HG03045 (cell line): Measurements from ENCODE around the gene ZCWPW1.
"Not testable (repeated sequence)": the region's sequence is repeated elsewhere in the genome, so short reads cannot be mapped to it uniquely, and the experiment has no call there.

Experiments
- ATAC-seq: cut with Tn5 transposase; IDR thresholded peaks from one replicate; pipeline ENCODE4 v1.9.1; 2021; ENCODE audit warnings: mild to moderate bottlenecking, moderate library complexity; ENCODE audit not compliant: unreplicated experiment

Gene ZCWPW1

DNA sequence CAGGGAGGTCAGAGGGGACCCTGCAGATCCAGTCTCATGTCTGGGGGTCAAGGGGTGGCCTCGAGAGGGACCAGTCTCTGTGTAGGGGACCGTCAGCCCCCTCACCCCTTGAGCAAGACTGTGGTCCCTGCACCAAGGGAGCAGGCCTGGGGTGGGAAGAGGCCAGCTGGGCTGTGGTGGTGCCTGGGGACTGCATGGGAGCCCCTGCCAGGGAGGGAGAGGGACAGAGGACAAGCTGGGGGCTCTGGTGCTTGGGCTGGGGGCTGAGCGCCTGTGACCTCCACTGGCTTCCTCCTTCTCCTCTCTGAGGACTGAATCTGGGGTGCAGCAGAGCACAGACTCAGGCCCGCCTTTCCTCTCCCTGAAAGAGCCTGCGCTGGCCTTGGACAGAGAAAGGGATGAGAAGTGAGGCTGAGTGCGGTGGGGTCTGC is 71.4 kb downstream of the ZCWPW1 start:
- no peak for ATAC-seq

DNA sequence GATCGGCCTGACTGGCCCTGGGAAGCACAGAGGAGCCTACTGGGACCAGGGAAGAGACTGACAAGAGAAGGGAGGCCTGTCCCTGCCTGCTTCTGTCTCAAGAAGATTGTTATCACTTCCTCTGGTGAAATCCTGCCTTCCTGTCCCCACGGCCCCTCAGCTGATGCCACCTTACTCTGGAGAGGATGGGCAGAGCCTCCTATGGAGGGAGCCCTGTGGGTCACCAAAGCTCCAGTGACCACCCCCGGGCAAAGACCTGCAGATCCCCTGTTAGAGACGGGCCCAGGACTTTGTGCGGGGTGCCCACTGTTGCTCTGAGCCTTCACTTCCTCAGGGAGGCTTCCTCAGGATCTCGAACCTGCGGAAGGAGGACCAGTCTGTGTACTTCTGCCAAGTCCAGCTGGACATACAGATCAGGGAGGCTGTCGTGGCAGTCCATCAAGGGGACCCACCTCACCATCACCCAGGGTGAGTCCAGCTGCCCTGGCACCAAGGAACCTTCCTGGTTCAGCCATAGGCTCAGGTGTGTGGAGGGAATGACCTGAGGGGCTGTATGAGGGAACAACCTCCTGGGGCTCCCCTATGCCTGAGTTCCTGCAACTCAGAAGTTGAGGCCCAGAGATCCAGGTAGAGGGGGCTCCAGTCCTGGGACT is 72.0 kb downstream of the ZCWPW1 start:
- ATAC-seq: no peak

DNA sequence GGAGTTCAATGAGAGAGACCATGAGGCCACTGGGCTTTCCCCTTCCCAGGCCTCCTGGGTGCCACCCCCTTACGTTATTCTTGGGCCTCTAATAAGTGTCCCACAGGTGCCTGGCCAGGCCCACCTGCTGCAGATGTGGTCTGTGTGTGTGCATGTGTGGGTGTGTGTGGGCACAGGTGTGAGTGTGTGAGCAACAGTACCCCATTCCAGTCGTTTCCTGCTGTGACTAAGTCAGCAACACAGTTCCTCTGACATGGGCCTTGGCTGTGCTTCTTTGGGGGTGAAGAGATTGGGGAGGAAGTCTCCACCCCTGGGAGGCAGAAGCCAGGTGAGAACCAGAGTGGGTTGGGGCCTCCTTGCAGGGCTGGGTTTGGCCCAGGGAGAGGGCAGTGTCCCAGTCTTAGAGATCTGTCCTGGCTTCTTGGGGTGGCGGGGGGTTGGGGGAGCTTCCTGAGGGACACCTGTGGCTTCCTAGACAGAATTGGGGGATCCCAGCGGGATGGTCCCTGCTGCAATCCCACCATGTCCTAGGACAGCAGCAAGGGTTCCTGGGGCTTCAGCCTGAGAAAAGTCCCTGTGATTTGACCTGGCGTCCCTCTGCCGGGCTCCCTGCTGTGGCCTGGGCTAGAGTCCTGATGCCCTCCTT is 74.7 kb downstream of the ZCWPW1 start:
- ATAC-seq: no peak

DNA sequence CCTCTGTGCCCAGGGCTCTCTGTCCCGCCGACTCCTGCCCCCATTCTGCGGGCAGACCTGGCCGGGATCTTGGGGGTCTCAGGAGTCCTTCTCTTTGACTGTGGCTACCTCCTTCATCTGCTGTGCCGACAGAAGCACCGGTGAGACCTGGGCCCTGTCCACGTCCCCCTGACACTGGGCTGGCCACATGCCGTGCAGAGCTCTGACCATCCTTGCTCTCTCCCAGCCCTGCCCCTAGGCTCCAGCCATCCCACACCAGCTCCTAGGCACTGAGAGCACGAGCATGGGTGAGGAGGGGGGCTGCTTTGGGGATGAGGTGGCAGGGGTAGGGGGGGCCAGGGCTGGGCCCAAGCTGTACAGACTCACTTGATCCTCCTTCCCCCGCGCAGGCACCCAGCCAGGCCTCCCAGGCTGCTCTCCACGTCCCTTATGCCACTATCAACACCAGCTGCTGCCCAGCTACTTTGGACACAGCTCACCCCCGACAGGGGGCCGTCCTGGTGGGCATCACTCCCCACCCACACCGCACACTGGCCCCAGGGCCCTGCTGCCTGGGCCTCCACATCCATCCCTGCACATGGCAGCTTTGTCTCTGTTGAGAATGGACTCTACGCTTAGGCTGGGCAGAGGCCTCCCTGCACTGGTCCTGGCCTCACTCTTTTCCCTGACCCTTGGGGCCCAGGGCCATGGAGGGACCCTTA is 75.4 kb downstream of the ZCWPW1 start:
- ATAC-seq: no peak

DNA sequence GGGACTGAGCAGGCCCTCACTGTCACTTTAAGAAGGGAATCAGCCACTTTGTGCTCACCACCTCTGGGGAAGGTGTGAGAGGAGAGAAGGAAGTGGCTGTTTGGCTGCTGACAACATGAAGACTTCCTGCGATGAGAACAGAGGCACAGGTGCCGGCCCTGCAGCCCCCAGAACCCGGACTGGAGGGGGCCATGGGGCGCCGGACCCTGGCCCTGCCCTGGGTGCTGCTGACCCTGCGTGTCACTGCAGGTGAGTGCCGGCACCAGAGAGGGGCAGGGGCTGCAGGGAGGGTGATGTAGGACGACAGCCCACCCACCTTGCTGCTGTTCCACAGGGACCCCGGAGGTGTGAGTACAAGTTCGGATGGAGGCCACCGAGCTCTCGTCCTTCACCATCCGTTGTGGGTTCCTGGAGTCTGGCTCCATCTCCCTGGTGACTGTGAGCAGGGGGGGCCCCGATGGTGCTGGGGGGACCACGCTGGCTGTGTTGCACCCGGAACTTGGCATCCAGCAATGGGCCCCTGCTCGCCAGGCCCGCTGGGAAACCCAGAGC is 76.2 kb downstream of the ZCWPW1 start:
- not testable (repeated sequence) for ATAC-seq

DNA sequence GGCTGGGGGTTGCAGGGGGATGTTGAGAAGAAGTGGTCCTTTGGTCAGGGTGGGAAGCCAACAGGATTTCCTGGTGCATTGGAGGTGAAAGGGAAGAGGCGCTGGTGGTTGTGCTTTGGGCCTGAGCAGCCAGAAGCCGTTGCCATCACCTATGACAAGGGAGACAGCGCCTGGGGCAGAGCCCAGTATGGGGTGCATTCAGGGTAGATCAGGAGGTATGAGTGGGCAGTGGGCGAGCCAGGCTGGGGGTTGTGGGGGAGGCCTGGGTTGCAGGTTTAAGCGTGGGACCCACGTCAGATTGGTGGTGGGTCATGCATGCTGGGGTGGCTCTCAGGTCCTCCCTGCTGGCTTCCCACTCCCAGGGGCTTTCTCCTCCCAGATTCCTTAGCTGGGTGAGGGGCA is 76.8 kb downstream of the ZCWPW1 start:
- no peak for ATAC-seq
